ENCODE measurements around the gene DAO. TPM values are rescaled to one million over a fixed set of nuclear protein-coding genes. Genes with fewer than 3 reads are reported as not detected.

DAO gene
- total RNA-seq, 1 donor from 2014 or later = not detected

DNA sequence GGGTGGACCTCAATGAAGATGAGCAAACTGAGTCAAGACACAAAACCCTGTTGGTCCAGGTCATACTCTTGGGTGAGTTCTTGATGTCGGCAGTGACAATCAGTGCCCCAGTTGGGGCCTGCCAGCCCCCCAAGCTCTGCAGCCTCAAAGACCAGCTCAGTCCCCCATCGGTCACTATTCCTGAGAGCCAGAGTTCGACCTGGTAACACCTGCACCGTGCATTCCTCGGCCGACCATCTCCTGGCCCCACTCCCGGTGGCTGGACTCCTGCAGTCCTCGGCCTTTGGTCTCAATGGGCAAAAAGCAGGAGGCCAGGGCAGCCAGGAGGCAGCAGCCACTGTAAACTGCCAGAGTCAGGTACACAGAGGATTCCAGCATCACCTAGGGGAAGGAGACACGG, 32.5 kb downstream of the DAO start:
- no peak overlapping the region for H3K27ac Mint-ChIP-seq
- no peaks in the 10 kb centered on the region for H3K9me3 Mint-ChIP-seq (ENCODE audit: low read depth)
- H3K4me3 Mint-ChIP-seq (ENCODE audit: low read depth) = no peak overlapping the region
- no peak for DNase-seq (ENCODE audit: low spot score, unreplicated experiment)
- no peaks in the 10 kb centered on the region for H3K4me1 Mint-ChIP-seq (ENCODE audit: low read depth)
- H3K27me3 Mint-ChIP-seq = peaks cover 5% of the 10 kb centered on the region
- no peaks in the 10 kb centered on the region for H3K36me3 Mint-ChIP-seq (ENCODE audit: insufficient read depth)
- TF ChIP-seq, protein P1, sequence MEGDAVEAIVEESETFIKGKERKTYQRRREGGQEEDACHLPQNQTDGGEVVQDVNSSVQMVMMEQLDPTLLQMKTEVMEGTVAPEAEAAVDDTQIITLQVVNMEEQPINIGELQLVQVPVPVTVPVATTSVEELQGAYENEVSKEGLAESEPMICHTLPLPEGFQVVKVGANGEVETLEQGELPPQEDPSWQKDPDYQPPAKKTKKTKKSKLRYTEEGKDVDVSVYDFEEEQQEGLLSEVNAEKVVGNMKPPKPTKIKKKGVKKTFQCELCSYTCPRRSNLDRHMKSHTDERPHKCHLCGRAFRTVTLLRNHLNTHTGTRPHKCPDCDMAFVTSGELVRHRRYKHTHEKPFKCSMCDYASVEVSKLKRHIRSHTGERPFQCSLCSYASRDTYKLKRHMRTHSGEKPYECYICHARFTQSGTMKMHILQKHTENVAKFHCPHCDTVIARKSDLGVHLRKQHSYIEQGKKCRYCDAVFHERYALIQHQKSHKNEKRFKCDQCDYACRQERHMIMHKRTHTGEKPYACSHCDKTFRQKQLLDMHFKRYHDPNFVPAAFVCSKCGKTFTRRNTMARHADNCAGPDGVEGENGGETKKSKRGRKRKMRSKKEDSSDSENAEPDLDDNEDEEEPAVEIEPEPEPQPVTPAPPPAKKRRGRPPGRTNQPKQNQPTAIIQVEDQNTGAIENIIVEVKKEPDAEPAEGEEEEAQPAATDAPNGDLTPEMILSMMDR (IDR thresholded peaks at IDR 0.05; ENCODE audit: unreplicated experiment) = no peak

- Mint-ChIP-seq H3K4me1 (ENCODE audit: low read depth) (peaks cover 2% of the 10 kb centered on the region), H3K9me3 (ENCODE audit: low read depth) (no peaks in the 10 kb centered on the region), H3K4me3 (ENCODE audit: low read depth) (no peak overlapping the region), H3K36me3 (ENCODE audit: insufficient read depth) (no peaks in the 10 kb centered on the region), H3K27ac (no peak overlapping the region), H3K27me3 (no peaks in the 10 kb centered on the region)
- TF ChIP-seq, protein P1 (IDR thresholded peaks at IDR 0.05; ENCODE audit: unreplicated experiment) = no peak
- no peak for DNase-seq (ENCODE audit: low spot score, unreplicated experiment)
Measured at GRCh38 chr12:108914121-108914531, 34.2 kb downstream of the DAO start.

DNA sequence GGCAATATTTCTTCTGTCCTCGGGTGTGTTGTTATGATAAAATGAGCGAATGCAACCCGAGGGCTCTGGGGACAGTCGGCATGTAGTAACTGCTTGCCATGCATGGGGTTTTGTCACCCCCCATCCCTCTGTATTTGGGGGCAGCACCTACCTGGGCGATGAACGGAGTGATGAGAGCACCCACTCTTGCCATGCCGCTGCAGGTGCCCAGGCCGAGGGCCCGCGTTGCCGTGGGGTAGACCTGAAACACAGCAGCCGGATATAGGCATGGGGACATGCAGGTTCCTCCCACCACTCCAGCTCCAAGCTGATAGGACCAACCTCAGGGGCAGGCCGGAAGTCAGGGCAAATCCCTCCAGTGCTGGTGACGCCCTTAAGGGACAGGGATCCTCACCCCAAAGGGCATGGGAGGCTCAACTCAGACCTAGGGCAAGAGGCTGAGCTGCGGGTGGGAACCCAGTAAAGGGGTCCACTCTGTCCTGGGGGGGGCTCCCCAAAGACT, 35.8 kb downstream of the DAO start:
- H3K4me1 Mint-ChIP-seq (ENCODE audit: low read depth) = peaks cover 2% of the 10 kb centered on the region
- no peak overlapping the region for H3K27ac Mint-ChIP-seq

GRCh38 chr12:108916336-108916735, 36.4 kb downstream of the DAO start:
- Mint-ChIP-seq H3K4me3 (ENCODE audit: low read depth) (no peak overlapping the region), H3K9me3 (ENCODE audit: low read depth) (peaks cover 3% of the 10 kb centered on the region), H3K36me3 (ENCODE audit: insufficient read depth) (no peaks in the 10 kb centered on the region), H3K27me3 (no peaks in the 10 kb centered on the region), H3K4me1 (ENCODE audit: low read depth) (peaks cover 2% of the 10 kb centered on the region), H3K27ac (no peak overlapping the region)
- TF ChIP-seq, protein P1 (IDR thresholded peaks at IDR 0.05; ENCODE audit: unreplicated experiment) = no peak
- DNase-seq (ENCODE audit: low spot score, unreplicated experiment) = no peak

More for the DNA sequence above, 35.8 kb downstream of the DAO start:
- TF ChIP-seq, protein P1 (IDR thresholded peaks at IDR 0.05; ENCODE audit: unreplicated experiment) = no peak
- H3K9me3 Mint-ChIP-seq (ENCODE audit: low read depth) = peaks cover 3% of the 10 kb centered on the region
- no peaks in the 10 kb centered on the region for H3K36me3 Mint-ChIP-seq (ENCODE audit: insufficient read depth)
- DNase-seq (ENCODE audit: low spot score, unreplicated experiment) = no peak
- H3K27me3 Mint-ChIP-seq = no peaks in the 10 kb centered on the region
- H3K4me3 Mint-ChIP-seq (ENCODE audit: low read depth) = no peak overlapping the region

DNA sequence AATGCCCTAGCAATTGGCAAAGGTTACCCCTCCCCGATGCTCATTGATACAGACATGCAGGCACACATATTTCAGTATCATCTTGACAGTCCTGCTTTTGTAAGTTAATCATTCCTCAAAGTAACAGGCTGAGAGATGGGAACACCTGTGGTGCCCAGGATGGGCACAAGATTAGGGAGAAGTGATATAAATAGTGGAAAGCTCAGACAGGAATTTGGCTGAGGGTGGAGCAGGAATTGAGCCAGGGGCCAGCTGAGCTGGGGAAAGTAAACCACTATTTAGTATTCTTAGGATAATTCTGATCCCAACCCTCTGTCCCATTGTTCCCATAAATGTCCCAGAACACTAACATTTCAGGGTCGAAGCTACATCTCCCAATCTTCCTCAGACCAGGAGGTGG, 38.3 kb downstream of the DAO start:
- Mint-ChIP-seq H3K36me3 (ENCODE audit: insufficient read depth) (no peaks in the 10 kb centered on the region), H3K27ac (no peak overlapping the region), H3K27me3 (no peaks in the 10 kb centered on the region), H3K4me3 (ENCODE audit: low read depth) (no peak overlapping the region), H3K9me3 (ENCODE audit: low read depth) (peaks cover 3% of the 10 kb centered on the region), H3K4me1 (ENCODE audit: low read depth) (peaks cover 2% of the 10 kb centered on the region)
- no peak for DNase-seq (ENCODE audit: low spot score, unreplicated experiment)
- TF ChIP-seq, protein P1 (IDR thresholded peaks at IDR 0.05; ENCODE audit: unreplicated experiment) = no peak

Measured in progenitor cell of endocrine pancreas (in vitro differentiated cells).